Measurements from ENCODE around the gene OR51B6.
"Not testable (repeated sequence)": the region's sequence is repeated elsewhere in the genome, so short reads cannot be mapped to it uniquely, and the experiment has no call there.

OR51B6 gene

GRCh38 chr11:5310423-5310822, 40.9 kb upstream of the OR51B6 start:
- H3K27ac ChIP-seq, result no peak overlapping the region
- H3K9me3 ChIP-seq, result no peaks in the 10 kb centered on the region
- no peaks in the 10 kb centered on the region for H3K4me1 ChIP-seq
- no peaks in the 10 kb centered on the region for H3K36me3 ChIP-seq
- DNase-seq, result no peak
- H3K4me3 ChIP-seq, result no peak overlapping the region
- intact Hi-C loops (cut with DNase I; ENCODE audit: low total_unique reads), result no loop called here
- H3K27me3 ChIP-seq, result no peaks in the 10 kb centered on the region
- TF ChIP-seq, protein P1, sequence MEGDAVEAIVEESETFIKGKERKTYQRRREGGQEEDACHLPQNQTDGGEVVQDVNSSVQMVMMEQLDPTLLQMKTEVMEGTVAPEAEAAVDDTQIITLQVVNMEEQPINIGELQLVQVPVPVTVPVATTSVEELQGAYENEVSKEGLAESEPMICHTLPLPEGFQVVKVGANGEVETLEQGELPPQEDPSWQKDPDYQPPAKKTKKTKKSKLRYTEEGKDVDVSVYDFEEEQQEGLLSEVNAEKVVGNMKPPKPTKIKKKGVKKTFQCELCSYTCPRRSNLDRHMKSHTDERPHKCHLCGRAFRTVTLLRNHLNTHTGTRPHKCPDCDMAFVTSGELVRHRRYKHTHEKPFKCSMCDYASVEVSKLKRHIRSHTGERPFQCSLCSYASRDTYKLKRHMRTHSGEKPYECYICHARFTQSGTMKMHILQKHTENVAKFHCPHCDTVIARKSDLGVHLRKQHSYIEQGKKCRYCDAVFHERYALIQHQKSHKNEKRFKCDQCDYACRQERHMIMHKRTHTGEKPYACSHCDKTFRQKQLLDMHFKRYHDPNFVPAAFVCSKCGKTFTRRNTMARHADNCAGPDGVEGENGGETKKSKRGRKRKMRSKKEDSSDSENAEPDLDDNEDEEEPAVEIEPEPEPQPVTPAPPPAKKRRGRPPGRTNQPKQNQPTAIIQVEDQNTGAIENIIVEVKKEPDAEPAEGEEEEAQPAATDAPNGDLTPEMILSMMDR (IDR thresholded peaks at IDR 0.05), result no peak

- H3K4me3 ChIP-seq; H3K36me3 ChIP-seq; intact Hi-C loops (cut with DNase I; ENCODE audit: low total_unique reads); H3K27ac ChIP-seq; H3K9me3 ChIP-seq; H3K27me3 ChIP-seq; DNase-seq; H3K4me1 ChIP-seq: not testable (repeated sequence)
Observed at GRCh38 chr11:5313326-5314023, 37.8 kb upstream of the OR51B6 start.

DNA sequence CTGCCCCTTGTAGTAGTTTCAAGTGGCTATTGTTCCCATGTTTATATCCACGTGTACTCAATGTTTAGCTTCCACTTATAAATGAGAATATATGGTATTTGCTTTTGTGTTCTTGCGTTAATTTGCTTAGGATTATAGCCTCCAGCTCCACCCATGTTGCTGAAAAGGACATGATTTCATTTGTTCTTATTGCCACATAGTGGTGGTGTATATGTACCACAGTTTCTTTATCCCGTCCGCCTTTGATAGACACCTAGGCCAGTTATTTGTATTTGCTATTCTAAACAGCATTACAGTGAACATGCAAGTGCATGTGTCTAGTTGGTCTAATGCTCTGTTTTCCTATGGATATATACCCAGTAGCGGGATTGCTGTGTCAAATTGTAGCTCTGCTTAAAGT, 34.0 kb upstream of the OR51B6 start:
- no peaks in the 10 kb centered on the region for H3K36me3 ChIP-seq
- no peaks in the 10 kb centered on the region for H3K9me3 ChIP-seq
- H3K27me3 ChIP-seq, result no peaks in the 10 kb centered on the region
- DNase-seq, result no peak
- no peak overlapping the region for H3K27ac ChIP-seq
- H3K4me1 ChIP-seq, result no peaks in the 10 kb centered on the region
- no peak overlapping the region for H3K4me3 ChIP-seq
- TF ChIP-seq, protein P1 (IDR thresholded peaks at IDR 0.05), result no peak
- intact Hi-C loops (cut with DNase I; ENCODE audit: low total_unique reads), result no loop called here

- H3K36me3 ChIP-seq, result no peaks in the 10 kb centered on the region
- TF ChIP-seq, protein P1 (IDR thresholded peaks at IDR 0.05), result no peak
- H3K4me1 ChIP-seq, result no peaks in the 10 kb centered on the region
- intact Hi-C loops (cut with DNase I; ENCODE audit: low total_unique reads), result no loop called here
- H3K27ac ChIP-seq, result no peak within 1 kb of the TSS
- no peak within 1 kb of the TSS for H3K4me3 ChIP-seq
- DNase-seq, result no peak
- H3K27me3 ChIP-seq, result no peaks in the 10 kb centered on the region
- no peaks in the 10 kb centered on the region for H3K9me3 ChIP-seq
Observed at GRCh38 chr11:5324197-5324596, 27.1 kb upstream of the OR51B6 start, which contains the start of gene OR51B2. TSS of gene OR51B2 (minus strand) at chr11:5324297. CDS start at chr11:5324297, 0 bp downstream.

- no peak for DNase-seq
- intact Hi-C loops (cut with DNase I; ENCODE audit: low total_unique reads), result no loop called here
- Histone ChIP-seq H3K27ac (no peak overlapping the region), H3K27me3 (no peaks in the 10 kb centered on the region), H3K4me1 (no peaks in the 10 kb centered on the region), H3K4me3 (no peak overlapping the region), H3K9me3 (no peaks in the 10 kb centered on the region), H3K36me3 (no peaks in the 10 kb centered on the region)
- TF ChIP-seq, protein P1 (IDR thresholded peaks at IDR 0.05), result no peak
Observed at GRCh38 chr11:5335170-5335569, 16.1 kb upstream of the OR51B6 start.

DNA sequence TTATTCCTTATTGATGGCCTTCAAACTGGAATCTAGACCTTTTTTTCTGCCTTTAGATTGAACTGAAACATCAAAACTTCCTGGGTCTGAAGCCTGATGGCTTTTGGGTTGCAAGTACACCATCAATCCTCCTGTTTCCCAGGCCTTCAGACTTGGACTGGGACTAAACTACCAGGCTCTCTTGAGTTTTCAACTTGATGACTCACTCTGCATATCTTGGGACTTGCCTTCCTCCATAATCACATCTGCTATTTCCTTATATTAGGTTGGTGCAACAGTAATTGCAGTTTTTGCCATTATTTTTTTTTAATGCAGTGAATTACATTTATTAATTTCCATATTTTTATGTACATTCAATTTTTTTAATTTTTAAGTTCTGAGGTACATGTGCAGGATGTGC, 15.0 kb upstream of the OR51B6 start:
- Histone ChIP-seq H3K36me3 (no peaks in the 10 kb centered on the region), H3K9me3 (no peaks in the 10 kb centered on the region), H3K4me1 (no peaks in the 10 kb centered on the region), H3K27me3 (no peaks in the 10 kb centered on the region), H3K4me3 (no peak overlapping the region), H3K27ac (no peak overlapping the region)
- DNase-seq, result no peak
- TF ChIP-seq, protein P1 (IDR thresholded peaks at IDR 0.05), result no peak
- intact Hi-C loops (cut with DNase I; ENCODE audit: low total_unique reads), result no loop called here

DNA sequence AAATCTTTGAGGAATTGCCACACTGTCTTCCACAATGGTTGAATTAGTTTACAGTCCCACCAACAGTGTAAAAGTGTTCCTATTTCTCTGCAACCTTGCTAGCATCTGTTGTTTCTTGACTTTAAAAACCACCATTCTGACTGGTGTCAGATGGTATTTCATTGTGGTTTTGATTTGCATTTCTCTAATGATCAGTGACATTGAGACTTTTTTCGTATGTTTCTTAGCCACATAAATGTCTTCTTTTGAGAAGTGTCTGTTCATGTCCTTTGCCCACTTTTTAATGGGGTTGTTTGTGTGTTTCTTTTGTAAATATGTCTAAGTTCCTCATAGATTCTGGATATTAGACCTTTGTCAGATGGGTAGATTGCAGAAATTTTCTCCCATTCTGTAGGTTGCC, 14.1 kb upstream of the OR51B6 start:
- H3K27ac ChIP-seq; H3K36me3 ChIP-seq; H3K9me3 ChIP-seq; intact Hi-C loops (cut with DNase I; ENCODE audit: low total_unique reads); H3K4me3 ChIP-seq; H3K4me1 ChIP-seq; DNase-seq; H3K27me3 ChIP-seq: not testable (repeated sequence)

Data from tibial artery (tissue), 4 donors.